Measurements from ENCODE around the gene MVB12B. TPM values are rescaled to one million over a fixed set of nuclear protein-coding genes. Genes with fewer than 3 reads are reported as not detected.

Gene MVB12B
- total RNA-seq, 1 experiment from 2014 or later, result 5.8 TPM

DNA sequence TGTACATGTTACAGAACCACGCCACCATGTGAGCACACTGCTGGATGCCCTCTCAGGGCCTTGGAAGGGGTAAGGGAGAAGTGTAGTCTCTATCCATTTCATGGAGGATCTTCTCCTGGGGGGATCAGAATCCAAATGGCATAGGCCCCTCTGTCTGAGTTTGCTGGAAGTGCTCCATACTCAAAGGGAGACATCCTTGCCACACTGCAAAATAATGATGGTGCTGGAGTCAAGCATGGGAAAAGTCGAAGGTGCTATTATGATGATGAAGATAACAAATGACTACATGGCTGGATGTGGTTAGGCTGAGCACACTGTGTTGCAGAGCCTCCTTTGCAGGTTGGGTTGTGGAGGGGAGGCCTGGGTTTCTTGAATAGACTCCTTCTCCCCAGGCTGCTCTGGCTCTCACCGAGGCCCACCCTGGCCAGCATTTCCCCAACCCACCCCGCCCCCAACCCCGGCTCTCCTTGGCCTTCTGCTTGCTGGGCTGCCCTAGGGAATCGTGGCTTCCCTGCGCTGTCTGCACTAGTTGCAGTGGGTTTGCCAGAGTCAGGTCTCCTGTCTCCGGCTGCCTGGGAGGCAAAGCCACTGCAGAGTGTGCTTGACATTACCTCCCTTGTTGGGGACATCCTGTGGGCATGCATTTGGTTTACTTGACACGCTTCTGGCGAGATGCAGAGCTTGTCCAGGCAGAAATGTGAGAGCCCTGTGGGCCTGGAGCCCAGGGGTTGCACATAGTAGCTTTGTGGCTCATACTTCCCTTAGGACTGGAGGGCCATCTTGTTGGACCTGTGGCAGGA is 3.0 kb downstream of the MVB12B start:
- Mint-ChIP-seq H3K27me3 (ENCODE audit: low read depth) (peaks cover 19% of the 10 kb centered on the region), H3K9me3 (peaks cover 4 to 9% of the 10 kb centered on the region in 2 experiments), H3K4me1 (peaks cover 21 to 24% of the 10 kb centered on the region in 2 experiments), H3K4me3 (no peak overlapping the region), H3K36me3 (ENCODE audit: insufficient read depth in 1 of 3, low read depth in 3 of 3) (no peaks in the 10 kb centered on the region), H3K27ac (no peak overlapping the region)
- Histone ChIP-seq H3K9ac (ENCODE audit: extremely low read depth, insufficient read length, low read length) (no peak overlapping the region), H4K91ac (ENCODE audit: insufficient read length, low read depth, low read length) (no peak overlapping the region), H4K5ac (ENCODE audit: insufficient read length, low read depth, low read length) (no peak overlapping the region), H4K20me1 (ENCODE audit: control insufficient read depth, insufficient read depth, insufficient read length) (no peaks in the 10 kb centered on the region), H2BK12ac (ENCODE audit: insufficient read length, low read depth, low read length) (no peak overlapping the region), H2BK5ac (ENCODE audit: insufficient read length, low read length) (no peak overlapping the region), H3K23me2 (ENCODE audit: insufficient read length, low read depth, low read length, poor library complexity, severe bottlenecking) (peaks cover 8% of the 10 kb centered on the region), H3K23ac (ENCODE audit: insufficient read length, low read depth, low read length) (no peak overlapping the region), H3K4ac (ENCODE audit: low read depth, low read length) (no peak overlapping the region), H4K8ac (replicated peaks; ENCODE audit: insufficient read length, low read depth, low read length) (no peak overlapping the region), H2AK5ac (ENCODE audit: insufficient read length, low read length) (no peak overlapping the region), H2BK120ac (ENCODE audit: low read depth, low read length, poor library complexity, severe bottlenecking) (no peak overlapping the region), H3K27me3 (ENCODE audit: insufficient read depth, low read length) (no peaks in the 10 kb centered on the region), H3K27ac (ENCODE audit: insufficient read length, low read depth, low read length) (no peak overlapping the region), H2AFZ (ENCODE audit: low read length) (no peak overlapping the region), H3K79me2 (ENCODE audit: insufficient read depth, low read length) (peaks cover 1% of the 10 kb centered on the region; the same call in 1 of the 2 replicates), H3T11ph (ENCODE audit: low read length) (no peak overlapping the region), H3K18ac (ENCODE audit: insufficient read length, low read depth, low read length) (no peak overlapping the region), H3K9me3 (ENCODE audit: control insufficient read depth, low read depth, low read length) (no peaks in the 10 kb centered on the region), H3K79me1 (ENCODE audit: insufficient read depth, low read depth, low read length, poor library complexity, severe bottlenecking) (no peaks in the 10 kb centered on the region), H3K4me1 (ENCODE audit: insufficient read depth, low read length) (peaks cover 2% of the 10 kb centered on the region; the same call in 1 of the 2 replicates), H3K4me2 (ENCODE audit: insufficient read depth, insufficient read length, low read length) (no peak overlapping the region), H2BK20ac (ENCODE audit: low read depth, low read length, poor library complexity, severe bottlenecking) (no peak overlapping the region), H3K56ac (ENCODE audit: insufficient read length, low read depth, low read length) (no peak overlapping the region), H2BK15ac (ENCODE audit: low read depth, low read length) (no peak overlapping the region), H3K14ac (ENCODE audit: insufficient read depth, low read length) (no peak overlapping the region)
- TF ChIP-seq, protein P1, sequence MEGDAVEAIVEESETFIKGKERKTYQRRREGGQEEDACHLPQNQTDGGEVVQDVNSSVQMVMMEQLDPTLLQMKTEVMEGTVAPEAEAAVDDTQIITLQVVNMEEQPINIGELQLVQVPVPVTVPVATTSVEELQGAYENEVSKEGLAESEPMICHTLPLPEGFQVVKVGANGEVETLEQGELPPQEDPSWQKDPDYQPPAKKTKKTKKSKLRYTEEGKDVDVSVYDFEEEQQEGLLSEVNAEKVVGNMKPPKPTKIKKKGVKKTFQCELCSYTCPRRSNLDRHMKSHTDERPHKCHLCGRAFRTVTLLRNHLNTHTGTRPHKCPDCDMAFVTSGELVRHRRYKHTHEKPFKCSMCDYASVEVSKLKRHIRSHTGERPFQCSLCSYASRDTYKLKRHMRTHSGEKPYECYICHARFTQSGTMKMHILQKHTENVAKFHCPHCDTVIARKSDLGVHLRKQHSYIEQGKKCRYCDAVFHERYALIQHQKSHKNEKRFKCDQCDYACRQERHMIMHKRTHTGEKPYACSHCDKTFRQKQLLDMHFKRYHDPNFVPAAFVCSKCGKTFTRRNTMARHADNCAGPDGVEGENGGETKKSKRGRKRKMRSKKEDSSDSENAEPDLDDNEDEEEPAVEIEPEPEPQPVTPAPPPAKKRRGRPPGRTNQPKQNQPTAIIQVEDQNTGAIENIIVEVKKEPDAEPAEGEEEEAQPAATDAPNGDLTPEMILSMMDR (conservative IDR thresholded peaks at IDR 0.05), result no peak
- DNase-seq, result no peak
- WGBS (ENCODE audit: extremely low coverage, insufficient read length, low lambda C conversion rate), result no CpG with 5 or more reads among the region's 10 CpGs
